NCI-H748 (cell line): Measurements from ENCODE around the gene OTULIN.
A peak's percentile ranks its signal among the peaks of the same experiment; 100 is the strongest.

Experiments used
- DNase-seq: peaks from one replicate; lab custom pipeline; 2025; ENCODE audit not compliant: unreplicated experiment; lab: John Stamatoyannopoulos, UW

The OTULIN gene

GRCh38 chr5:14696057-14696456, 31.5 kb downstream of the OTULIN start:
- DNase-seq: no peak

DNA sequence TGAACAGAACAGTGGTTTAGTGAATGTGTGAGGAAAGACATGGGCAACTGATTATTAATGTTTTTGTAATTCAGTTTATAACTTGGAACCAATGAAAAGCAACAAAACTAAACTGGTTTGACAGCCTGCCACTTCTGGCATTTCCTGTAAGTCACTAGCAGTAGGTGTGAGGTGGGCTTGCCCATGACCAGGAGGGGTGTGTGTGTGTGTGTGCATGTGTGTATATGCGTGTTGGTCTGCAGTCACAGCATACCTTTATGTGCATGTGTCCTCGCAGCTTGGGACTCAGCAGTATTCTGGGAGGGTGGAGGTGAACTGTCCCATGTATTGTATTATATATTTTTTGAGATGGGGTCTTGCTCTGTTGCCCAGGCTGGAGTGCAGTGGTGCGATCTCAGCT, 32.3 kb downstream of the OTULIN start:
- DNase-seq: no peak

- no peak for DNase-seq
These were observed 34.0 kb downstream of the OTULIN start for GRCh38 chr5:14698495-14698894.

- DNase-seq: no peak
These were observed 34.6 kb downstream of the OTULIN start for GRCh38 chr5:14699159-14699558.

- no peak for DNase-seq
These were observed 35.4 kb downstream of the OTULIN start for GRCh38 chr5:14699807-14700400.

DNA sequence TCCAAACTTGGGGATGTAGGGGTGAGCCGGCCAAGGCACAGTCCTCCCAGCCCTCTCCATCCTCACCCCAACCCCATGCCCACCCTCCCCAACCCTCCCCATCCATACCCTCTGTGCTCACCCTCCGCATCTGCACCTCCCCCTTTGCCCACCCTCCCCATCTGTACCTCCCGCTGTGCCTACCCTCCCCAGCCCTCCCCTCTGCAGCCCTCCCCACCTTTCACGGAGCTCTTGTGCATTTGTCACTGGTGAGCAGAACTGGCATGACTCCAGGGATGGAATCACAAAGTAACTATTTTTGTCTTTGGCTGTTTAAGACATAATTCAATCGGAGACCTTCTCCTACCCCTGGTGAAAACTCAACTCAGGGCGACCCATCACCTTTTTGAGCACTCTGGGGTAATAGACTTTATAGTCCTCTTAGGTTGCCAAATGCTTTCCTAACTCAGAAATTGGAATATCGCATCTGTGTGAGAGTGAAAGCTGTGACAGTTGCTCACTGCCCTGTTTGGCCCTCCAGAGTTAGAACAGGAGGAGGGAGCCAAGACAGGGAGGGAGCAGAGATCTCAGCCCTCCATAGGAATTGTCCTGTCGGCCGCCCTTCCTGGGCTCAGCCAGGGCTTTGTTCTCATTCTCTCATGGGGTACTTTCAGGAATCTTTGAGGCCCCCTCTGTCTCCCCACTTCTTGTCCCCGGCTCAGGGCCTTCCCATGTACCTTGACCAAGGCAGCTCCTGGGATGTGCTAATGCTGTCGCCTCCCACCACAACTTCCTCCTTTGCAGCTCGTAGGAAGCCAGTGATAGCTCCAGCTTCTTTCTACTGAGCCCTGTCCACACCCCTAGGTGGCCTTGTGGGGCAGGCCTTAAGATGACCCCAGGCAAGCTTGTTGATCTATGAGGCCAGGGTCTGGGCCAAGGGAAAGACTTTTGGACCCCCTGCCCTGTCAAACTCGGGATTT, 36.2 kb downstream of the OTULIN start:
- DNase-seq: no peak

- no peak for DNase-seq
These were observed 37.0 kb downstream of the OTULIN start for GRCh38 chr5:14701556-14701955.

DNA sequence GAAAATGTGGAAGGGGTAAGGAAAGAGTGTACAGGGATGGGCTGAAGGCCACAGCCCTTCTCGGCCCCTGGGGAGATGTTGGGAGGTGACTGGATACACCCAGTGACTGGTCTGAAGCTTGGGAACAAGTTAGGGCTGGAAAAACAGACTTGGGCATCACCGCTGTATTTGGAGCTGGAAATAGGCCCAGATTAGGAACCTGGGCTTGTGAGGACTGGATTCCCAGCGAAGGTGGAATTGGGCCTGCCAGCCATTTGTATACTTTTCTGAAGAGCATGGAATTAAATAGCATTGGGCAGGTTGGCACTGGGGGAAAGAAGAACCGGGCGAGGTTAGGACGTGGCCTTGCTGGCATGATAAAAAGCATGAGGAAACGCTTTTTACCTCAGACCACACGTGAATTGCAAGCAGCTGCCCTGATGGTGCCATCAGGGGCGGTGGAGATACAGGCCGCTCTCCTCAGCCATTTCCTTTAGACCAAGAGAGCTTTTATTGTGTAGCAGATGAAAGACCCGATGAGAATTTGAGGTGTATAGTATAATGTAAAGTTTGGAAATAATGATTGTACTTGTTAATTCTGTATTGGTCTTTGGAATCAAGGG, 37.8 kb downstream of the OTULIN start:
- DNase-seq: no peak

DNA sequence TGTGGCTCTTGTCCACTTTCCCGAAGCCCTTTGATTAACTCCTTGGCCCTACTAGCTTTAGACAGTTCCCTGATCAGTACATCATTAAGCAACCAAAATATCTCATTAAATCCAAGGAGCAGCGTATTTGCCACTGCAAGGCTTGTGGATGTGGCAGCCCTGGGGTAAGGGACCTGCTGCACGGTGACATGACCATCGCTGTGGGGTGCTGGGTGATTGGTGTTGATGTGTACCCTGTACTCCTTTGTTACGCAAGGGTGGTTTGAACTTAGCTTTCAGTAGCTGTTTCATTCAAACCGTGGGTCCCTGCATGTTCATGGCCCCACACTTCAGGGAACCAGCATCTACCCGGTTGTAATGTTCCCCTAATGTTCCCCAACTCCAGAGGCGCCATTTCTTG, 41.0 kb downstream of the OTULIN start:
- no peak for DNase-seq

DNA sequence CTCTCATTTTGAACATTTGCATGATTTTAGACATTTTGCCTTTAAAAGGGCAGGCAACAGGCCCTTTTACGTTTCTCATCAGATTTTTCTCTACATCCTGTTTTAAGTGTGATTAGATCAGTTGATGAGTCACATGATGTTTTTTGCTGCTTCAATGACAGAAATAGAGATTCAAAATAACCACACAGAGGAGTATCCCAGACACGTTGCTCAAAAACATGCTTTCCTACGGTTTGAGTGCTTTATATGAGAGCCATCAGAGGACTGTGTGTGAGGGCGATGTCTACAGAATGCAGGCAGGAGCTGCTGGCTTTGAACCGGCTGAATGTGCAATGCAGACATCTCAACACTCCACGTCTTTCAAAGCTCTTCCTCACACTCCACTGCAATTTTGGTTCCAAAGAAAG, 42.1 kb downstream of the OTULIN start:
- DNase-seq: no peak

- DNase-seq: no peak
These were observed 43.4 kb downstream of the OTULIN start for GRCh38 chr5:14707811-14708390.

GRCh38 chr5:14708551-14708950, 44.0 kb downstream of the OTULIN start:
- DNase-seq: no peak

DNA sequence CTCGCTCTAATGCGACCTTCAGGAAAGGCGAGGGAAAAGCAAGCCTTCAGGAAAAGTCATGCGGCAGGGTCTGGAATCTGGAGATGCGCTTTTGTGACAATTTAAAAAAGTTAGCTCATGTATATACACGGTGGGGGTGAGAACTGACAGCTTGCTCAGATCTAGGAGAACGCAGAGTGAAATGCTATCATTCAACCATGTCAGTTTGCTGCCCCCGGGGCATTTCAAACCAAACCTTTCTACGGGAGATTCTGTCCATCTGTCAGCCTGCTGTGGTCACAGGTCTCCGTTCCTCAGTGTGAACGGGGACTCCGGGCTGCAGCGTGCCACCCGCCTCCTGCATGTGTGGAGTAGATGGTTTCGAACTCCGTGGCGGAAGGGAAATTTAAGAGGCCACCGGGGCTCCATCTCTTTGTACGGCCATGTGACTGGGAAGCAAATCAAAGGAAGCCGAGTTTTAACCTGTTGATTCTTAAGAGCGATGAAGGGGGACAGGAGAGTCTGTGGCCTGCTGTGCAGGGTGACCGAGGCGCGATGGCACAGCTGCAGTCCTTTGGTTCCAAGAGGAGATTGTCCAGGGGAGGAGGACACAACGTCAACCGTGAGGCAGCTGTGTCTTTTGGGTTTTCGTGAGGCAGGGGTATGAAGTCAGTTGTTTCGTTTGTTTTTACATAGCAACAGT, 45.9 kb downstream of the OTULIN start:
- no peak for DNase-seq

- DNase-seq: no peak
These were observed 47.6 kb downstream of the OTULIN start for GRCh38 chr5:14712131-14712530.

DNA sequence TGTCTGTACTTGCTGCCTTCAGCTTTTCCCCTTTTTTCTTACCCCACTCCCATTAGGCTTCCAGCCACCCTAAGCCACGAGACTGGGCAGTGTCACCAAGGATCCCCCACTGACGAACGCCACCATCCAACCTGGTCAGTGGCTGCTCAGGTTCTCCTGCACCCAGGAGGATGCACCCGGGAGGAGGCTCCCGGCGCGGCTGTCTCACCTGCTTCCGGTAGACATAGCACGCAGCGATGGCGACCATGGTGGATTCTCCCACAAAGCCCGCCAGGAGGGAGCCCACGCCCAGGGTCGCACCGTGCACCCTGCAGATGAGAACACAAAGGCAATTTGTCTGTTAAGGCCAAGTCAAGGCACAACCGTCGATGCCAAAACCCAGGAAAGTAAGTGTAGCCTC, 48.1 kb downstream of the OTULIN start:
- no peak for DNase-seq

- DNase-seq: no peak
These were observed 49.2 kb downstream of the OTULIN start for GRCh38 chr5:14713476-14714390.

- peak; percentile 67 for DNase-seq
These were observed 50.2 kb downstream of the OTULIN start for GRCh38 chr5:14714706-14715105.

DNA sequence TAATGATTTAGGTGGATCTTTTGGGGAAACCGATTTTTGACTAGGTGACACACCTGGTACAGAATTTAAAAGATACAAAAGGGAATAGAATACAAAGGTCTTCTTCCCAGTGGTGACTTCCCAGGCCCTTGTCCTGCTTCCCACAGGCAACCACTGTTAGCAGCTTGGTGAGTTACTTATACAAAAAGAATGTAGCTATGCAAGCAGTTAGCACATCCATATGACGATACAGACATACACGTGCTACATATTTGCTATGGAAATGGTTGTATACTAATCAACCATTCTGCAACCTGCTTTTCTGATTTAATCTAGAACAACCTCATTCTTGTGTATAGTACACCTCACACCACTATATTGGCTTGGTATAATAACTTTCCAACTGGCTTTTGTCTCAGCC, 51.0 kb downstream of the OTULIN start:
- no peak for DNase-seq

GRCh38 chr5:14716755-14717752, 52.5 kb downstream of the OTULIN start:
- no peak for DNase-seq
